ENCODE data around the gene LY6G5C. TPM values are rescaled to one million over a fixed set of nuclear protein-coding genes. Genes with fewer than 3 reads are reported as not detected.

LY6G5C gene
- total and polyA plus RNA-seq, 2 of the 13 experiments (the other 11 are each of a cell fraction or from before 2014, with no cell fraction given), result 0.33 to 0.55 TPM

DNA sequence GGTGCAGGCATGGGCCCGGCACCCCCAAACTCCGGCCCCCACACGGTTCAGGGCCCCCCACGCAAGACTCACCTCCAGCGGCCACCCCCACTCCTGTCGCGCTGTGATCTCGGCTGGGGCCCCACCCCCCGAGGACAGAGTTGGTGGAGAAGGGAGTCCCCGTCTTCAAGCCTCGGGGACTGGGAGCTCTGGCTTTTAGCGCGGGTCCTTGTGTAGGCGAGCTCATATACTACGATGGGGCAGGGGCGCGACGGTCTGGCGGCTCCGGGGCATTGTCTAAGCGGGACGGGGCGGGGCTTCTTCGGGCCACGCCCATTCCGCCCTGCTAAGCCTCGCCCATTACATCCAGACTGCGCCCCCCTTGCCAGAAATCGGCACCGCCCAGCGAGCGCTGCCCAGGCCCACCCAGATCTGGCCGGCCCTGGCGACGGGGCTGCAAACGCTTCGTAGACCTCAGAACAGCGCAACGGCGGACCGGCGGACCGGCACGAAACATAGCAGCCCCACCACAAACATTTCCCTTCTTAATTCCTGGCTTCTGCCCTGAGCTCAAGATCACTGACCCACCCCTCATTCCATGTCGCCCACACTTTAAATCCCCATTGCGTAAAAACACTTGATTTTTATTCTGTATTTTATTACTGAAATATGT is 49.2 kb upstream of the LY6G5C start (continued):
- no peak; the same call in 1 of the 2 replicates for TF ChIP-seq POLR2AphosphoS2 (IDR thresholded peaks at IDR 0.05; ENCODE audit: low read depth, low read length)
- TF ChIP-seq ZNF773 (CRISPR knock-in tag; IDR thresholded peaks at IDR 0.05; ENCODE audit: borderline replicate concordance), result no peak
- TF ChIP-seq ZNF260 (CRISPR knock-in tag; IDR thresholded peaks at IDR 0.05; ENCODE audit: borderline replicate concordance, low read depth), result 0 out of 2 replicates have a peak, but pooled peaks have one; percentile 67
- TF ChIP-seq TAF1 (CRISPR knock-in tag; IDR thresholded peaks at IDR 0.05), result peak; percentile 1
- TF ChIP-seq AKAP8 (CRISPR knock-in tag; IDR thresholded peaks at IDR 0.05), result peak; percentile 80; the same call in 1 of the 2 replicates
- TF ChIP-seq, protein P1, sequence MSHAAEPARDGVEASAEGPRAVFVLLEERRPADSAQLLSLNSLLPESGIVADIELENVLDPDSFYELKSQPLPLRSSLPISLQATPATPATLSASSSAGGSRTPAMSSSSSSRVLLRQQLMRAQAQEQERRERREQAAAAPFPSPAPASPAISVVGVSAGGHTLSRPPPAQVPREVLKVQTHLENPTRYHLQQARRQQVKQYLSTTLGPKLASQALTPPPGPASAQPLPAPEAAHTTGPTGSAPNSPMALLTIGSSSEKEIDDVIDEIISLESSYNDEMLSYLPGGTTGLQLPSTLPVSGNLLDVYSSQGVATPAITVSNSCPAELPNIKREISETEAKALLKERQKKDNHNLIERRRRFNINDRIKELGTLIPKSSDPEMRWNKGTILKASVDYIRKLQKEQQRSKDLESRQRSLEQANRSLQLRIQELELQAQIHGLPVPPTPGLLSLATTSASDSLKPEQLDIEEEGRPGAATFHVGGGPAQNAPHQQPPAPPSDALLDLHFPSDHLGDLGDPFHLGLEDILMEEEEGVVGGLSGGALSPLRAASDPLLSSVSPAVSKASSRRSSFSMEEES (CRISPR knock-in tag; IDR thresholded peaks at IDR 0.05), result no peak
- TF ChIP-seq ZMYM4 (CRISPR knock-in tag; IDR thresholded peaks at IDR 0.05), result no peak
- TF ChIP-seq, protein P2, sequence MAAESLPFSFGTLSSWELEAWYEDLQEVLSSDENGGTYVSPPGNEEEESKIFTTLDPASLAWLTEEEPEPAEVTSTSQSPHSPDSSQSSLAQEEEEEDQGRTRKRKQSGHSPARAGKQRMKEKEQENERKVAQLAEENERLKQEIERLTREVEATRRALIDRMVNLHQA (CRISPR knock-in tag; IDR thresholded peaks at IDR 0.05), result no peak
- TF ChIP-seq CEBPG (CRISPR knock-in tag; IDR thresholded peaks at IDR 0.05), result no peak
- TF ChIP-seq, protein P3, sequence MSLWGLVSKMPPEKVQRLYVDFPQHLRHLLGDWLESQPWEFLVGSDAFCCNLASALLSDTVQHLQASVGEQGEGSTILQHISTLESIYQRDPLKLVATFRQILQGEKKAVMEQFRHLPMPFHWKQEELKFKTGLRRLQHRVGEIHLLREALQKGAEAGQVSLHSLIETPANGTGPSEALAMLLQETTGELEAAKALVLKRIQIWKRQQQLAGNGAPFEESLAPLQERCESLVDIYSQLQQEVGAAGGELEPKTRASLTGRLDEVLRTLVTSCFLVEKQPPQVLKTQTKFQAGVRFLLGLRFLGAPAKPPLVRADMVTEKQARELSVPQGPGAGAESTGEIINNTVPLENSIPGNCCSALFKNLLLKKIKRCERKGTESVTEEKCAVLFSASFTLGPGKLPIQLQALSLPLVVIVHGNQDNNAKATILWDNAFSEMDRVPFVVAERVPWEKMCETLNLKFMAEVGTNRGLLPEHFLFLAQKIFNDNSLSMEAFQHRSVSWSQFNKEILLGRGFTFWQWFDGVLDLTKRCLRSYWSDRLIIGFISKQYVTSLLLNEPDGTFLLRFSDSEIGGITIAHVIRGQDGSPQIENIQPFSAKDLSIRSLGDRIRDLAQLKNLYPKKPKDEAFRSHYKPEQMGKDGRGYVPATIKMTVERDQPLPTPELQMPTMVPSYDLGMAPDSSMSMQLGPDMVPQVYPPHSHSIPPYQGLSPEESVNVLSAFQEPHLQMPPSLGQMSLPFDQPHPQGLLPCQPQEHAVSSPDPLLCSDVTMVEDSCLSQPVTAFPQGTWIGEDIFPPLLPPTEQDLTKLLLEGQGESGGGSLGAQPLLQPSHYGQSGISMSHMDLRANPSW (CRISPR knock-in tag; IDR thresholded peaks at IDR 0.05; ENCODE audit: borderline replicate concordance), result no peak; the same call in 1 of the 2 replicates
- no peak for TF ChIP-seq PLRG1 (conservative IDR thresholded peaks at IDR 0.05)
- TF ChIP-seq, protein P4, sequence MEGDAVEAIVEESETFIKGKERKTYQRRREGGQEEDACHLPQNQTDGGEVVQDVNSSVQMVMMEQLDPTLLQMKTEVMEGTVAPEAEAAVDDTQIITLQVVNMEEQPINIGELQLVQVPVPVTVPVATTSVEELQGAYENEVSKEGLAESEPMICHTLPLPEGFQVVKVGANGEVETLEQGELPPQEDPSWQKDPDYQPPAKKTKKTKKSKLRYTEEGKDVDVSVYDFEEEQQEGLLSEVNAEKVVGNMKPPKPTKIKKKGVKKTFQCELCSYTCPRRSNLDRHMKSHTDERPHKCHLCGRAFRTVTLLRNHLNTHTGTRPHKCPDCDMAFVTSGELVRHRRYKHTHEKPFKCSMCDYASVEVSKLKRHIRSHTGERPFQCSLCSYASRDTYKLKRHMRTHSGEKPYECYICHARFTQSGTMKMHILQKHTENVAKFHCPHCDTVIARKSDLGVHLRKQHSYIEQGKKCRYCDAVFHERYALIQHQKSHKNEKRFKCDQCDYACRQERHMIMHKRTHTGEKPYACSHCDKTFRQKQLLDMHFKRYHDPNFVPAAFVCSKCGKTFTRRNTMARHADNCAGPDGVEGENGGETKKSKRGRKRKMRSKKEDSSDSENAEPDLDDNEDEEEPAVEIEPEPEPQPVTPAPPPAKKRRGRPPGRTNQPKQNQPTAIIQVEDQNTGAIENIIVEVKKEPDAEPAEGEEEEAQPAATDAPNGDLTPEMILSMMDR (CRISPR knock-in tag; IDR thresholded peaks at IDR 0.05), result peak; percentile 23; the same call in 1 of the 2 replicates
- peak; percentile 100 for TF ChIP-seq AGO2 (optimal IDR thresholded peaks at IDR 0.05; ENCODE audit: low read depth, low read length)
- no peak for TF ChIP-seq RORA (CRISPR knock-in tag; IDR thresholded peaks at IDR 0.05)
- TF ChIP-seq ADNP (CRISPR knock-in tag; IDR thresholded peaks at IDR 0.05), result no peak
- TF ChIP-seq, protein P5, sequence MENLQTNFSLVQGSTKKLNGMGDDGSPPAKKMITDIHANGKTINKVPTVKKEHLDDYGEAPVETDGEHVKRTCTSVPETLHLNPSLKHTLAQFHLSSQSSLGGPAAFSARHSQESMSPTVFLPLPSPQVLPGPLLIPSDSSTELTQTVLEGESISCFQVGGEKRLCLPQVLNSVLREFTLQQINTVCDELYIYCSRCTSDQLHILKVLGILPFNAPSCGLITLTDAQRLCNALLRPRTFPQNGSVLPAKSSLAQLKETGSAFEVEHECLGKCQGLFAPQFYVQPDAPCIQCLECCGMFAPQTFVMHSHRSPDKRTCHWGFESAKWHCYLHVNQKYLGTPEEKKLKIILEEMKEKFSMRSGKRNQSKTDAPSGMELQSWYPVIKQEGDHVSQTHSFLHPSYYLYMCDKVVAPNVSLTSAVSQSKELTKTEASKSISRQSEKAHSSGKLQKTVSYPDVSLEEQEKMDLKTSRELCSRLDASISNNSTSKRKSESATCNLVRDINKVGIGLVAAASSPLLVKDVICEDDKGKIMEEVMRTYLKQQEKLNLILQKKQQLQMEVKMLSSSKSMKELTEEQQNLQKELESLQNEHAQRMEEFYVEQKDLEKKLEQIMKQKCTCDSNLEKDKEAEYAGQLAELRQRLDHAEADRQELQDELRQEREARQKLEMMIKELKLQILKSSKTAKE (CRISPR knock-in tag; IDR thresholded peaks at IDR 0.05; ENCODE audit: borderline replicate concordance), result peak; percentile 56; the same call in 1 of the 2 replicates
- TF ChIP-seq, protein P6, sequence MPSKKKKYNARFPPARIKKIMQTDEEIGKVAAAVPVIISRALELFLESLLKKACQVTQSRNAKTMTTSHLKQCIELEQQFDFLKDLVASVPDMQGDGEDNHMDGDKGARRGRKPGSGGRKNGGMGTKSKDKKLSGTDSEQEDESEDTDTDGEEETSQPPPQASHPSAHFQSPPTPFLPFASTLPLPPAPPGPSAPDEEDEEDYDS (CRISPR knock-in tag; IDR thresholded peaks at IDR 0.05), result no peak
- TF ChIP-seq, protein P7, sequence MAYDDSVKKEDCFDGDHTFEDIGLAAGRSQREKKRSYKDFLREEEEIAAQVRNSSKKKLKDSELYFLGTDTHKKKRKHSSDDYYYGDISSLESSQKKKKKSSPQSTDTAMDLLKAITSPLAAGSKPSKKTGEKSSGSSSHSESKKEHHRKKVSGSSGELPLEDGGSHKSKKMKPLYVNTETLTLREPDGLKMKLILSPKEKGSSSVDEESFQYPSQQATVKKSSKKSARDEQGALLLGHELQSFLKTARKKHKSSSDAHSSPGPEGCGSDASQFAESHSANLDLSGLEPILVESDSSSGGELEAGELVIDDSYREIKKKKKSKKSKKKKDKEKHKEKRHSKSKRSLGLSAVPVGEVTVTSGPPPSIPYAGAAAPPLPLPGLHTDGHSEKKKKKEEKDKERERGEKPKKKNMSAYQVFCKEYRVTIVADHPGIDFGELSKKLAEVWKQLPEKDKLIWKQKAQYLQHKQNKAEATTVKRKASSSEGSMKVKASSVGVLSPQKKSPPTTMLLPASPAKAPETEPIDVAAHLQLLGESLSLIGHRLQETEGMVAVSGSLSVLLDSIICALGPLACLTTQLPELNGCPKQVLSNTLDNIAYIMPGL (CRISPR knock-in tag; IDR thresholded peaks at IDR 0.05; ENCODE audit: borderline replicate concordance in 1 of 2, low read depth in 1 of 2), result peak in 1 of 2 experiments; percentile 53; a peak in 1 of 4 replicates
